ENCODE data around the gene DAW1.
"Not testable (repeated sequence)": the region's sequence is repeated elsewhere in the genome, so short reads cannot be mapped to it uniquely, and the experiment has no call there.

Gene DAW1

DNA sequence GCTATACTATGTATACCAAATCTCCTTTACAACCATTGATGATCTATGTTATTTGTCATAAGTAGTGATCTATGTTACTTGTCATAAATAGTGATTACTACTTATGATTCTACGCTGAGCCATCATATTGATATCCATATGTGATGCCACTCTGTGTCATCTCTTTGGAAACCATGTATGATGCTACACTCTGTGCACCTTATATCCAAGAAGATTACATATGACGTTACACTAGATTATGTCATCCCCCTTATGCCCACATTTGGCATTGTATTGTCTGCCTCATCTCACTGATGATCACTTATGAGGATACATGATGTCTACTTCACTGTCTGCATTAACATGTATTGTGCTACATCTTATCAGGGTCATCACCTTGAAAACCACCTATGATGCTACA is 42.9 kb downstream of the DAW1 start:
- no peak for DNase-seq (ENCODE audit: low read depth in 2 of 2)

GRCh38 chr2:227921648-227922047 is 50.2 kb downstream of the DAW1 start:
- DNase-seq (ENCODE audit: low read depth in 2 of 2): no peak

DNA sequence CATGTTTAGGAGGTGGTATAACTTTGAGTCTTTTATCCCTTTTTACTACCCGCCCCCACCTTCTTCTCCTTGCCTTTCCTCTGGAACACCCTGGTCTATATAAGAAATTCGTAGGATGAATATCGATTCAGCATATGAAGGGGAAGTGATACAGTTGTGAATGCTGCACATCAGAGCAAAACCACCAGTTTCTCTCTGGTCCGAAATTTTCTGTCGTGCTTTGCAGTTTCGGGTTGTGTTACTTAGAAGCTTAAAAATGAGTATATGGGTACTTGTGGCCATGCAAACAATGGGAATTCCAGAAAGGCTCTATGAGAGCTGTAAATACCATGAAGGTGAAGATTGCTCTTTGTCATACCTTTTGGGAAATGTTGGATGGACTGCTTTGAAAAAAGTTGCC is 60.6 kb downstream of the DAW1 start:
- DNase-seq (ENCODE audit: low read depth in 2 of 2): no peak

- DNase-seq (ENCODE audit: low read depth in 2 of 2): no peak
Observed at GRCh38 chr2:227932403-227932802, 61.0 kb downstream of the DAW1 start.

DNA sequence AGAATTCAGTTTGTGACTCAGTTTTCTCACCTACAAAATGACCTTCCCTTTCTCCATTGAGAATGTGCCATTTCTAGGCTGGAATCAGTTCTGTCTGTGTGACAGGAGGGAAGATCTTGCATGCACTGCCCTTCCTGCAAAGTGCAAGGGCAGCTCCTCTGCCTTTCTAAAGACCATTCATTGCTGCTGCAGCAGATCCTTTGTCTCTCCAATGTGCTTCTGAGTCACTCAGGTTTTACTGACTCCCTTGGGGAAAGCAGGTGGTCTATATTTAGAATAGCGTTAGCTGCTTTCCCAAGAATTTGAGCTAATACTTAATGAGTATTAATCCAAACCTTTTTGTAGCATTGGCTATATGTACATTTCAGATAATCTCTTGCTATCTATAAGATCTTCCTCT is 62.5 kb downstream of the DAW1 start:
- no peak for DNase-seq (ENCODE audit: low read depth in 2 of 2)

- not testable (repeated sequence) for DNase-seq (ENCODE audit: low read depth in 2 of 2)
Observed at GRCh38 chr2:227936249-227936648, 64.8 kb downstream of the DAW1 start.

GRCh38 chr2:227939271-227940027 is 68.0 kb downstream of the DAW1 start:
- no peak for DNase-seq (ENCODE audit: low read depth in 2 of 2)

- DNase-seq (ENCODE audit: low read depth in 2 of 2): no peak
Observed at GRCh38 chr2:227942021-227942420, 70.6 kb downstream of the DAW1 start.

GRCh38 chr2:227942965-227943364 is 71.5 kb downstream of the DAW1 start:
- DNase-seq (ENCODE audit: low read depth in 2 of 2): no peak

DNA sequence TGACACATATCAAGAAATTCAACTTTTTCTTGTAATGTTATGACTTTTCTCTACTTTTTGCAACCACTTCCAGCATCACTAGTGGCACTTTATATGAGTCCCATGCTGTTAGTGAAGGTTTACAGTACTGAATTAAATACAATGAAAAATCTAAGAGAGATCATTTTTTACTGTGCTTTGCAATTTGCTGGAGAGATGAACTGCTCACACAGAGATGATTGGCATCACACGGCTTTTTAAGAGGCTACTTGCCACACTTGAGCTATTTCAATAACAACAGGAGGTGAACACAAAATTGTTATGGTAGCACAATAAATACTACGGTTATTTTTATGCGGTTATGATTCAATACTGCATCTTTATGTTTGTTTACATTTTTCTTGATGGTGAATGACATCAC is 88.9 kb downstream of the DAW1 start:
- DNase-seq (ENCODE audit: low read depth in 2 of 2): no peak

DNA sequence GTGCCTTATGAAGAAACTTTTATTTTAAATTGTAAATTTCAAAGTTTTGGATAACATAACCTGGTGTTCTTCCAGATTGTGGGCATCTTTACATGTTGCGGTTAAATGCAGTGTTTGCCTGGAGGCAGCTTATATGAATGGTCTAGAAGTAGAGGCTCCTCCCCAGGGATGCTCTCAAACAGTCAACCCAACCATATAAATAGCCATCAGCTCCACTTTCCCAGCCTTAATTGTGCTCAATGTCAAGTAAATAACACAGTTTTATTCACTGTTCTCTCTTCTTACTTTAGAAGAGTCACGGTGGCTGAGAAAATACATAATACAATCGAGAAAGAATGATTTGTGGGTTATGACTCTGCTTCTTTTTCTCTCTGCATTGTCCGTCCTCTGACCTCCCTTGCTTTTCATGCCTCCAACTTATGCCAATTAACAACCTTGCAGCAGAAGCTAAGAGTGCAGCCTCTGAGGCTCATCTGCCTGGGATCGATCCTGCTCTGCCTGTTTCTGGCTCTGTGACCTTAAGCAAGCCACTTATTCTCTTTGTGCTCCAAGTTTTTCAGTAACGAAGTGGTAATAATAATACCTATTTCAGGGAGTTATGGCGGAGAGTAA is 100.3 kb downstream of the DAW1 start:
- DNase-seq (ENCODE audit: low read depth in 2 of 2): no peak

DNA sequence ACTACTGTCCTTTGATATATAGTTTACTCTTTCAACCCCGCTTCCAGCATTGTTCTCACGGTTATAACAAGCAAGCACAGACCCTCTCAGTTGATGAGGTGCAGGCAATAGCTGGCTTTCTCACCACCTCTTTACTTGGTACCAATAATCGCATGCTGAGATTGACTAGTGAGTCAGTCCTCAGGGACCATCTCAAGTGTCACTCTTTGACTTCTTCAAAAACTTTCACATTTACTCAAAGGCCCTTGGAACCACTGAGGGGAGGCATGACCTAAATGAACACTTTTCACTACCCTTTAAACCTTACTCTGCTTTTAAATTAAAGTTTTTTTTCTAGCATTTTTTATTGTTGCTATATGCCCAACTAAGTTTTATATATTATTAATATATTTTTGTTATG is 101.8 kb downstream of the DAW1 start:
- DNase-seq (ENCODE audit: low read depth in 2 of 2): no peak
